PC-9 (cell line): Measurements from ENCODE around the gene DYSF. TPM values are rescaled to one million over a fixed set of nuclear protein-coding genes. Genes with fewer than 3 reads are reported as not detected.

ENCODE experiments used
- BruUV-seq: library from RNA; stranded (reverse); fragments of 400-500 nt; replicated peaks from 2 replicates; lab custom pipeline; 2021; lab: Mats Ljungman, UMichigan
- CTCF ChIA-PET: fragments of 300-600 bp; sonication (Branson Sonifier 250); formaldehyde crosslinking; loops from one replicate; lab custom pipeline; 2022; ENCODE audit warnings: antibody characterized with exemption; lab: Charles Lee
- POLR2A ChIA-PET: fragments of 300-600 bp; sonication (Branson Sonifier 250); formaldehyde crosslinking; loops from one replicate; lab custom pipeline; 2022; ENCODE audit warnings: antibody characterized with exemption; ENCODE audit not compliant: unreplicated experiment; lab: Charles Lee
- DNase-seq, 2 experiments: peaks; one replicate each; pipeline versions ENCODE4 v3.0.0 to v3.0.0-alpha.2; 2015 to 2022; ENCODE audit warnings: mixed read lengths in 1 of 2
- H2AFZ ChIP-seq: fragments of 200-600 bp; sonication (generic); 2 replicates; pipeline ENCODE4 v1.8.1; 2017; ENCODE audit warnings: antibody characterized with exemption
- H3F3A ChIP-seq: fragments of 200-600 bp; sonication (generic); 2 replicates; pipeline ENCODE4 v1.8.1; 2017; ENCODE audit warnings: antibody characterized with exemption, mild to moderate bottlenecking, low read depth; ENCODE audit not compliant: insufficient read depth
- H3K27ac ChIP-seq: fragments of 200-600 bp; sonication (generic); 2 replicates; pipeline ENCODE4 v1.6.1; 2016; ENCODE audit warnings: mixed run types
- H3K27me3 ChIP-seq: fragments of 200-600 bp; sonication (generic); 2 replicates; pipeline ENCODE4 v1.6.1; 2016; ENCODE audit warnings: low read depth, mixed run types; ENCODE audit not compliant: insufficient read depth
- H3K36me3 ChIP-seq: fragments of 200-600 bp; sonication (generic); 2 replicates; pipeline ENCODE4 v1.6.1; 2016; ENCODE audit warnings: low read depth, mixed run types
- H3K4me1 ChIP-seq: fragments of 200-600 bp; sonication (generic); replicated peaks from 2 replicates; pipeline ENCODE4 v1.6.1; 2016; ENCODE audit warnings: mixed run types; ENCODE audit not compliant: insufficient read depth
- H3K4me2 ChIP-seq: fragments of 200-600 bp; sonication (generic); 2 replicates; pipeline ENCODE4 v1.6.1; 2017; ENCODE audit warnings: mixed run types
- H3K4me3 ChIP-seq: fragments of 200-600 bp; sonication (generic); 2 replicates; pipeline ENCODE4 v1.6.1; 2016; ENCODE audit warnings: mixed run types
- H3K79me2 ChIP-seq: fragments of 200-600 bp; sonication (generic); 2 replicates; pipeline ENCODE4 v1.6.1; 2017; ENCODE audit warnings: low read depth, mixed run types
- H3K9me2 ChIP-seq: fragments of 200-600 bp; sonication (generic); 2 replicates; pipeline ENCODE4 v1.8.1; 2017; ENCODE audit warnings: mild to moderate bottlenecking; ENCODE audit not compliant: insufficient read depth
- H3K9me3 ChIP-seq: fragments of 200-600 bp; sonication (generic); 2 replicates; pipeline ENCODE4 v1.8.1; 2016; ENCODE audit warnings: low read depth; ENCODE audit not compliant: insufficient read depth
- H4K20me1 ChIP-seq: fragments of 200-600 bp; sonication (generic); 2 replicates; pipeline ENCODE4 v1.8.1; 2017; ENCODE audit not compliant: insufficient read depth
- EZH2 ChIP-seq: fragments of 200-600 bp; sonication (generic); IDR thresholded peaks from 2 replicates; pipeline ENCODE4 v1.8.0; 2017; ENCODE audit warnings: antibody characterized with exemption, low read depth
- intact Hi-C: fragments of 100-400 bp; cut with micrococcal nuclease; formaldehyde crosslinking; loops from one replicate; pipeline ENCODE4 v1.10.0; 2022; ENCODE audit not compliant: unreplicated experiment
- total RNA-seq: library from RNA; stranded (reverse); gene quantifications from 2 replicates; pipeline ENCODE4 v1.2.3, GENCODE V29; 2021
- TF ChIP-seq, protein P1 (sequence below): fragments of 200-600 bp; sonication (generic); conservative IDR thresholded peaks from 2 replicates; pipeline ENCODE4 v1.6.1; 2017; ENCODE audit warnings: mixed run types, antibody characterized with exemption, mild to moderate bottlenecking, moderate library complexity

The DYSF gene
- total RNA-seq, 1 experiment from 2014 or later: 12.2 TPM

DNA sequence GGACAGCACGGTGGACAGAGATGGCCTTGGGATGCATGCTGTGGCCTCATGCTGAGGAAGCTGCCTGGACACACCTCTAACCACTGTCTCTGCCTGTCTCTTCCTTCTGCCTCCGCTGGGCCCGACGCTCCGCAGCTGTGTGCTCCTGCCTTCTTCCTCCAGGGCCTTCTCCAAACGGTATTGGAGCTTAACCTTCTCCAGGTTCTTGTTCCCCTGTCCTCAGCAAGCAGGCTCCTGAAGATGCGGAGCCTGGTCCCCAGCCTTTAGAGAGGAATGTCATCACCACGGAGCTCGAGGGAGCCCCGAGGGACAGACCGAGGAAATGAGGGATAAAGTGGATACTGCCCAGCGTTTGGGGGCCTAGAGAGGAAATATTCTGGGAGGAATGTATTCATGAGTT is 155.1 kb downstream of the DYSF start:
- no peaks in the 10 kb centered on the region for H3K9me2 ChIP-seq
- H3K79me2 ChIP-seq: no peaks in the 10 kb centered on the region
- no peak overlapping the region for H3K4me2 ChIP-seq
- no peak overlapping the region for H3K4me3 ChIP-seq
- no peak overlapping the region for H2AFZ ChIP-seq
- H3K9me3 ChIP-seq: no peaks in the 10 kb centered on the region
- H3F3A ChIP-seq: peaks cover 16% of the 10 kb centered on the region
- H3K27ac ChIP-seq: no peak overlapping the region
- no peak for DNase-seq
- H3K36me3 ChIP-seq: no peaks in the 10 kb centered on the region
- ChIA-PET POLR2A (no interaction called here), CTCF (no interaction called here)
- H3K4me1 ChIP-seq: peaks cover 14% of the 10 kb centered on the region
- H3K27me3 ChIP-seq: no peaks in the 10 kb centered on the region
- H4K20me1 ChIP-seq: no peaks in the 10 kb centered on the region
- intact Hi-C loops: loop anchor here (5.0 to 10.0 kb wide), 3 partner anchors 46 to 529 kb away; no protein-coding TSS in a partner anchor
- no TSS peak for BruUV-seq
- no peak for TF ChIP-seq EZH2
- TF ChIP-seq, protein P1, sequence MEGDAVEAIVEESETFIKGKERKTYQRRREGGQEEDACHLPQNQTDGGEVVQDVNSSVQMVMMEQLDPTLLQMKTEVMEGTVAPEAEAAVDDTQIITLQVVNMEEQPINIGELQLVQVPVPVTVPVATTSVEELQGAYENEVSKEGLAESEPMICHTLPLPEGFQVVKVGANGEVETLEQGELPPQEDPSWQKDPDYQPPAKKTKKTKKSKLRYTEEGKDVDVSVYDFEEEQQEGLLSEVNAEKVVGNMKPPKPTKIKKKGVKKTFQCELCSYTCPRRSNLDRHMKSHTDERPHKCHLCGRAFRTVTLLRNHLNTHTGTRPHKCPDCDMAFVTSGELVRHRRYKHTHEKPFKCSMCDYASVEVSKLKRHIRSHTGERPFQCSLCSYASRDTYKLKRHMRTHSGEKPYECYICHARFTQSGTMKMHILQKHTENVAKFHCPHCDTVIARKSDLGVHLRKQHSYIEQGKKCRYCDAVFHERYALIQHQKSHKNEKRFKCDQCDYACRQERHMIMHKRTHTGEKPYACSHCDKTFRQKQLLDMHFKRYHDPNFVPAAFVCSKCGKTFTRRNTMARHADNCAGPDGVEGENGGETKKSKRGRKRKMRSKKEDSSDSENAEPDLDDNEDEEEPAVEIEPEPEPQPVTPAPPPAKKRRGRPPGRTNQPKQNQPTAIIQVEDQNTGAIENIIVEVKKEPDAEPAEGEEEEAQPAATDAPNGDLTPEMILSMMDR: no peak

DNA sequence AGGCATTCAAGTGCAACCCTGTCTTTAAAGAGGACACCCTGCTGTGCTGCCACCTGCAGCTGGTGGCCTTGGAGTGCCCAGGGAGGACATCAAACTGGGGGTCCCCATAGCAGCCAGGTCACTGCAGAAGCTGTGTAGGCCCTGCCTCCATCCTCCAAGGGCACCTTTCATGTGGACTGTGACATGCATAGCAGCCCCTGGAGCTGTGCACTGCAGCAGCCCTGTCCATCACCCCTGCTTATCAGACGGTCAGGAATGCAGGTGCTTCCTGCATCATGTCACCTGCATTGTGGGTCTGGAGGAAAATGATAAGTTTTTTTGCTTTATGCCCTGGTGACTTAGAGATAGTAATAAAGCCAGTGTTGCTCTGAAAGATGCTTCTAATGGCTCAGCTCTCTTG is 155.7 kb downstream of the DYSF start:
- H3K27me3 ChIP-seq: no peaks in the 10 kb centered on the region
- peak; percentile 16 to 67 for DNase-seq
- H4K20me1 ChIP-seq: no peaks in the 10 kb centered on the region
- H3K4me3 ChIP-seq: no peak overlapping the region
- H3K27ac ChIP-seq: no peak overlapping the region
- H3K4me1 ChIP-seq: peaks cover 14% of the 10 kb centered on the region
- H3K79me2 ChIP-seq: no peaks in the 10 kb centered on the region
- H3K9me3 ChIP-seq: no peaks in the 10 kb centered on the region
- TF ChIP-seq, protein P1: no peak
- no peak for TF ChIP-seq EZH2
- peak overlapping the region; percentile 30; the same call in 1 of the 2 replicates for H3K4me2 ChIP-seq
- ChIA-PET CTCF (interaction anchor here (1.8 kb wide), 1 partner anchor 189 kb away, joined by 5 read pairs; no protein-coding TSS in a partner anchor), POLR2A (no interaction called here)
- intact Hi-C loops: loop anchor here (5.0 to 10.0 kb wide), 3 partner anchors 47 to 528 kb away; no protein-coding TSS in a partner anchor
- peaks cover 16% of the 10 kb centered on the region for H3F3A ChIP-seq
- H3K36me3 ChIP-seq: no peaks in the 10 kb centered on the region
- H2AFZ ChIP-seq: no peak overlapping the region
- BruUV-seq: no TSS peak
- no peaks in the 10 kb centered on the region for H3K9me2 ChIP-seq

DNA sequence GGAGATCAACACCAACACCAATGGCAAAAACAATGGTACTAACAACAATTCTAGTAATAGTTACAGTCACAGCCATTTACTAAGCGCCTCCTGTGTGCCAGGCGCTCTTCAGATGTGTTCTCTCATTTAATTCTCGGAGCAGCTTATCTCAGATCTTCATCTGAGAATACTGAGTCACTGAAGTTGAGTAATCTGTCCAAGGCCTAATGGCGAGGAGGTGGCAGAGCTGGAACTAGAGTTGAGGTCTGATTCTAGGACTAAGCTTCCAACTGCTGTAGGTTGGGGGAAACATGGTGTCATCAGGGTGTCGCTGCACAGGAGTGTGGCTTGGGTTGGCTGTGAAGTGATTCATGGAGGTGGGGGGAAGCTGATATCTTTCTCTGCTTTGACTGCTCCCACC is 156.1 kb downstream of the DYSF start:
- Histone ChIP-seq H3K4me1 (peaks cover 14% of the 10 kb centered on the region), H2AFZ (no peak overlapping the region), H3K4me3 (no peak overlapping the region), H3K9me3 (no peaks in the 10 kb centered on the region), H3K27ac (no peak overlapping the region), H3K79me2 (no peaks in the 10 kb centered on the region), H3F3A (peaks cover 16% of the 10 kb centered on the region), H4K20me1 (no peaks in the 10 kb centered on the region), H3K27me3 (no peaks in the 10 kb centered on the region), H3K4me2 (peak overlapping the region; percentile 30; the same call in 1 of the 2 replicates), H3K36me3 (no peaks in the 10 kb centered on the region), H3K9me2 (no peaks in the 10 kb centered on the region)
- TF ChIP-seq EZH2: no peak
- TF ChIP-seq, protein P1: no peak
- ChIA-PET CTCF (interaction anchor here (1.8 kb wide), 1 partner anchor 189 kb away, joined by 5 read pairs; no protein-coding TSS in a partner anchor), POLR2A (no interaction called here)
- intact Hi-C loops: loop anchor here (5.0 to 10.0 kb wide), 3 partner anchors 47 to 528 kb away; no protein-coding TSS in a partner anchor
- no TSS peak for BruUV-seq
- peak; percentile 29 to 85 for DNase-seq
